GM23338 (cell line): ENCODE results near the gene SLC4A5. TPM values are rescaled to one million over a fixed set of nuclear protein-coding genes. Genes with fewer than 3 reads are reported as not detected.

Experiments
- ATAC-seq: fragments of 200-7000 bp; cut with Tn5 transposase; 3 replicates; pipeline ENCODE4 v1.9.1; 2020
- DNase-seq: peaks from one replicate; pipeline ENCODE4 v3.0.0-alpha.2; 2015; ENCODE audit warnings: low spot score
- H2AFZ ChIP-seq: fragments of 200-600 bp; sonication (generic); 2 replicates; pipeline ENCODE4 v1.8.0; 2016; ENCODE audit warnings: antibody characterized with exemption, mild to moderate bottlenecking, moderate library complexity
- H3F3A ChIP-seq: fragments of 200-600 bp; sonication (generic); replicated peaks from 2 replicates; pipeline ENCODE4 v1.8.0; 2017; ENCODE audit warnings: antibody characterized with exemption, mixed run types, low read depth
- H3K27ac ChIP-seq: fragments of 200-600 bp; sonication (generic); 2 replicates; pipeline ENCODE4 v1.6.1; 2016; ENCODE audit warnings: low read depth
- H3K27me3 ChIP-seq: fragments of 200-600 bp; sonication (generic); 2 replicates; pipeline ENCODE4 v1.8.0; 2016; ENCODE audit warnings: mild to moderate bottlenecking, mixed run types, moderate library complexity; ENCODE audit not compliant: insufficient read depth
- H3K36me3 ChIP-seq: fragments of 200-600 bp; sonication (generic); 2 replicates; pipeline ENCODE4 v1.8.0; 2016; ENCODE audit warnings: mild to moderate bottlenecking; ENCODE audit not compliant: insufficient read depth
- H3K4me1 ChIP-seq: fragments of 200-600 bp; sonication (generic); 2 replicates; pipeline ENCODE4 v1.8.0; 2016; ENCODE audit warnings: mild to moderate bottlenecking, moderate library complexity; ENCODE audit not compliant: insufficient read depth
- H3K4me2 ChIP-seq: fragments of 200-600 bp; sonication (generic); 2 replicates; pipeline ENCODE4 v1.7.1; 2017; ENCODE audit warnings: mixed run types
- H3K4me3 ChIP-seq: fragments of 200-600 bp; sonication (generic); 2 replicates; pipeline ENCODE4 v1.6.1; 2016; ENCODE audit warnings: mixed run types
- H3K79me2 ChIP-seq: fragments of 200-600 bp; sonication (generic); replicated peaks from 2 replicates; pipeline ENCODE4 v1.8.0; 2017; ENCODE audit warnings: mild to moderate bottlenecking; ENCODE audit not compliant: insufficient read depth
- H3K9me2 ChIP-seq: fragments of 200-600 bp; sonication (generic); 2 replicates; pipeline ENCODE4 v1.8.0; 2017; ENCODE audit not compliant: insufficient read depth
- H4K20me1 ChIP-seq: fragments of 200-600 bp; sonication (generic); replicated peaks from 2 replicates; pipeline ENCODE4 v1.8.0; 2017; ENCODE audit warnings: mild to moderate bottlenecking; ENCODE audit not compliant: insufficient read depth
- H3K27ac Mint-ChIP-seq: 2 replicates; pipeline ENCODE4 v1.8.0; 2020; ENCODE audit warnings: inconsistent platforms, mild to moderate bottlenecking, moderate library complexity, mixed read lengths
- H3K27me3 Mint-ChIP-seq: 3 replicates; pipeline ENCODE4 v1.8.0; 2022; ENCODE audit warnings: low read depth, mild to moderate bottlenecking, moderate library complexity, mixed read lengths, inconsistent platforms; ENCODE audit not compliant: insufficient read depth, poor library complexity
- H3K36me3 Mint-ChIP-seq: 3 replicates; pipeline ENCODE4 v1.8.0; 2021; ENCODE audit warnings: low read depth, mild to moderate bottlenecking, inconsistent platforms, moderate library complexity, mixed read lengths
- H3K4me1 Mint-ChIP-seq: 3 replicates; pipeline ENCODE4 v1.8.0; 2020; ENCODE audit warnings: mild to moderate bottlenecking, inconsistent platforms, mixed read lengths
- H3K4me3 Mint-ChIP-seq: 3 replicates; pipeline ENCODE4 v1.8.0; 2021; ENCODE audit warnings: moderate library complexity, mild to moderate bottlenecking, inconsistent platforms, mixed read lengths
- H3K9me3 Mint-ChIP-seq: 3 replicates; pipeline ENCODE4 v1.8.0; 2020; ENCODE audit warnings: moderate library complexity, mild to moderate bottlenecking, inconsistent platforms, mixed read lengths
- CREB1 ChIP-seq: fragments of 250-450 bp; sonication (Bioruptor Pico); IDR thresholded peaks from 2 replicates; pipeline ENCODE4 v1.5.0; 2020; ENCODE audit warnings: low read depth, mild to moderate bottlenecking, moderate library complexity
- POLR2AphosphoS5 ChIP-seq: IDR thresholded peaks from 2 replicates; pipeline ENCODE4 v1.6.1; 2016; ENCODE audit warnings: antibody characterized with exemption, low read depth
- ZNF331 ChIP-seq: fragments of 250-450 bp; sonication (Bioruptor Pico); IDR thresholded peaks from 2 replicates; pipeline ENCODE4 v1.5.0; 2020; ENCODE audit warnings: low read depth, mild to moderate bottlenecking, moderate library complexity
- polyA plus RNA-seq: library from polyadenylated mRNA; unstranded; fragments of >200 nt; fragmentation: Nextera tagmentation; extraction: Ambion mirVana; gene quantifications from 2 replicates; pipeline ENCODE4 v1.2.1, GENCODE V29; 2016
- total RNA-seq: library from RNA; depleted of rRNA; stranded (reverse); fragments of >200 nt; shearing (Covaris generic); gene quantifications from 2 replicates; pipeline ENCODE4 v1.2.3, GENCODE V29; 2014
- TF ChIP-seq, protein P1 (sequence below), 2 experiments: fragments of 200-600 bp in 1 of 2; sonication (generic) in 1 of 2; conservative IDR thresholded peaks; 2 replicates each; pipeline versions ENCODE4 v1.5.1 to v1.6.1; 2016 to 2017; ENCODE audit warnings: antibody characterized with exemption in 2 of 2, low read depth in 2 of 2, mild to moderate bottlenecking in 2 of 2, moderate library complexity in 1 of 2
- TF ChIP-seq, protein P2 (sequence below): IDR thresholded peaks from one replicate; pipeline ENCODE4 v1.6.1; 2018; ENCODE audit warnings: antibody characterized with exemption; ENCODE audit not compliant: unreplicated experiment
- TF ChIP-seq, protein P3 (sequence below): IDR thresholded peaks from 2 replicates; pipeline ENCODE4 v1.6.1; 2016; ENCODE audit warnings: antibody characterized with exemption

The SLC4A5 gene
- total and polyA plus RNA-seq, 2 experiments from 2014 or later = 0.24 to 0.70 TPM

DNA sequence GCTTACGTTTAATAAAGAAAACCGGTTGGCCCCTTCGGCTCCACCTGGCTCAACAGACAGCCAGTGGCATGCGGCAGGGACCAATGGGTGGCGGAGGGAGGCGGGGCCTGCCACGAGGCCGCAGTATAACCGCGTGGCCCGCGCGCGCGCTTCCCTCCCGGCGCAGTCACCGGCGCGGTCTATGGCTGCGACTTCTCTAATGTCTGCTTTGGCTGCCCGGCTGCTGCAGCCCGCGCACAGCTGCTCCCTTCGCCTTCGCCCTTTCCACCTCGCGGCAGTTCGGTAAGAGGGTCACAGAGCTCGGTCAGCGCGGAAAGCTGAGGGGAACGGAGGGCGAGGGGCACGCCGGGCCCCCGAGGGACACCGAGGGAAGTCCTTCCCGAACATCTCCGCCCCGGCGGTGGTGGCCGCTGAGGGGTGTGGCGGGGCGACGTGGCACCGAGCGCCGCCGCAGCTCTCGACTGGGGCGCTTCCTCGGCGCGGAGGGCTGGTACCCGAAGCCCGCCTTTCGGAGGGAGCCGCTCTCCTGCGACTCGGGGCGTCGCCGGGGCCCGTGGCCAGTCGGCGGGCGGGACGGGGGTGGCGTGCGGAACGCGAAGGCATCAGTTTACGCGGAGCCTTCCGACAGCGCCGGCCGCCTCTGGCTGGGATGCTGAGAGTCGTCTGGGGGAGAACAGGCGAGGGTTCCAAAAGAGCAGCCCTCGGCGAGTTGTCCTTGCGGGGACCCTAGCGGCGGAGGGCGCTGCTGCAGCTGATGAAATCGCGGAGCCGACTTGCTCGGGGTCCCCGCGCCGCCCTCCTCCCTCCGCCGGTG lies 144.5 kb downstream of the SLC4A5 start, which contains the start of gene MTHFD2:
MTHFD2 (plus strand) TSS at position 155 of the 814 bp plus-strand sequence; CDS start at position 182, 27 bp downstream.
- no peak within 1 kb of the TSS for H2AFZ ChIP-seq
- TF ChIP-seq, protein P1, sequence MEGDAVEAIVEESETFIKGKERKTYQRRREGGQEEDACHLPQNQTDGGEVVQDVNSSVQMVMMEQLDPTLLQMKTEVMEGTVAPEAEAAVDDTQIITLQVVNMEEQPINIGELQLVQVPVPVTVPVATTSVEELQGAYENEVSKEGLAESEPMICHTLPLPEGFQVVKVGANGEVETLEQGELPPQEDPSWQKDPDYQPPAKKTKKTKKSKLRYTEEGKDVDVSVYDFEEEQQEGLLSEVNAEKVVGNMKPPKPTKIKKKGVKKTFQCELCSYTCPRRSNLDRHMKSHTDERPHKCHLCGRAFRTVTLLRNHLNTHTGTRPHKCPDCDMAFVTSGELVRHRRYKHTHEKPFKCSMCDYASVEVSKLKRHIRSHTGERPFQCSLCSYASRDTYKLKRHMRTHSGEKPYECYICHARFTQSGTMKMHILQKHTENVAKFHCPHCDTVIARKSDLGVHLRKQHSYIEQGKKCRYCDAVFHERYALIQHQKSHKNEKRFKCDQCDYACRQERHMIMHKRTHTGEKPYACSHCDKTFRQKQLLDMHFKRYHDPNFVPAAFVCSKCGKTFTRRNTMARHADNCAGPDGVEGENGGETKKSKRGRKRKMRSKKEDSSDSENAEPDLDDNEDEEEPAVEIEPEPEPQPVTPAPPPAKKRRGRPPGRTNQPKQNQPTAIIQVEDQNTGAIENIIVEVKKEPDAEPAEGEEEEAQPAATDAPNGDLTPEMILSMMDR (conservative IDR thresholded peaks at IDR 0.05; ENCODE audit: low read depth in 2 of 2) = peak; percentile 53 to 70
- TF ChIP-seq POLR2AphosphoS5 (peak; percentile 99), ZNF331 (no peak), CREB1 (no peak)
- TF ChIP-seq, protein P2, sequence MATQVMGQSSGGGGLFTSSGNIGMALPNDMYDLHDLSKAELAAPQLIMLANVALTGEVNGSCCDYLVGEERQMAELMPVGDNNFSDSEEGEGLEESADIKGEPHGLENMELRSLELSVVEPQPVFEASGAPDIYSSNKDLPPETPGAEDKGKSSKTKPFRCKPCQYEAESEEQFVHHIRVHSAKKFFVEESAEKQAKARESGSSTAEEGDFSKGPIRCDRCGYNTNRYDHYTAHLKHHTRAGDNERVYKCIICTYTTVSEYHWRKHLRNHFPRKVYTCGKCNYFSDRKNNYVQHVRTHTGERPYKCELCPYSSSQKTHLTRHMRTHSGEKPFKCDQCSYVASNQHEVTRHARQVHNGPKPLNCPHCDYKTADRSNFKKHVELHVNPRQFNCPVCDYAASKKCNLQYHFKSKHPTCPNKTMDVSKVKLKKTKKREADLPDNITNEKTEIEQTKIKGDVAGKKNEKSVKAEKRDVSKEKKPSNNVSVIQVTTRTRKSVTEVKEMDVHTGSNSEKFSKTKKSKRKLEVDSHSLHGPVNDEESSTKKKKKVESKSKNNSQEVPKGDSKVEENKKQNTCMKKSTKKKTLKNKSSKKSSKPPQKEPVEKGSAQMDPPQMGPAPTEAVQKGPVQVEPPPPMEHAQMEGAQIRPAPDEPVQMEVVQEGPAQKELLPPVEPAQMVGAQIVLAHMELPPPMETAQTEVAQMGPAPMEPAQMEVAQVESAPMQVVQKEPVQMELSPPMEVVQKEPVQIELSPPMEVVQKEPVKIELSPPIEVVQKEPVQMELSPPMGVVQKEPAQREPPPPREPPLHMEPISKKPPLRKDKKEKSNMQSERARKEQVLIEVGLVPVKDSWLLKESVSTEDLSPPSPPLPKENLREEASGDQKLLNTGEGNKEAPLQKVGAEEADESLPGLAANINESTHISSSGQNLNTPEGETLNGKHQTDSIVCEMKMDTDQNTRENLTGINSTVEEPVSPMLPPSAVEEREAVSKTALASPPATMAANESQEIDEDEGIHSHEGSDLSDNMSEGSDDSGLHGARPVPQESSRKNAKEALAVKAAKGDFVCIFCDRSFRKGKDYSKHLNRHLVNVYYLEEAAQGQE = peak; percentile 11
- TF ChIP-seq, protein P3, sequence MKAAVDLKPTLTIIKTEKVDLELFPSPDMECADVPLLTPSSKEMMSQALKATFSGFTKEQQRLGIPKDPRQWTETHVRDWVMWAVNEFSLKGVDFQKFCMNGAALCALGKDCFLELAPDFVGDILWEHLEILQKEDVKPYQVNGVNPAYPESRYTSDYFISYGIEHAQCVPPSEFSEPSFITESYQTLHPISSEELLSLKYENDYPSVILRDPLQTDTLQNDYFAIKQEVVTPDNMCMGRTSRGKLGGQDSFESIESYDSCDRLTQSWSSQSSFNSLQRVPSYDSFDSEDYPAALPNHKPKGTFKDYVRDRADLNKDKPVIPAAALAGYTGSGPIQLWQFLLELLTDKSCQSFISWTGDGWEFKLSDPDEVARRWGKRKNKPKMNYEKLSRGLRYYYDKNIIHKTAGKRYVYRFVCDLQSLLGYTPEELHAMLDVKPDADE = peak; percentile 53
- peak; percentile 88 for ATAC-seq
- H3F3A ChIP-seq = no peaks in the 10 kb centered on the region
- H3K4me3 ChIP-seq = peak within 1 kb of the TSS; percentile 95
- Mint-ChIP-seq H3K27ac (peak within 1 kb of the TSS; percentile 100), H3K9me3 (peaks cover 8% of the 10 kb centered on the region; the same call in 2 of the 3 replicates), H3K27me3 (peaks cover 24% of the 10 kb centered on the region), H3K4me3 (peak within 1 kb of the TSS; percentile 99), H3K36me3 (peaks cover 49% of the 10 kb centered on the region), H3K4me1 (peaks cover 31% of the 10 kb centered on the region)
- peak within 1 kb of the TSS; percentile 98 for H3K27ac ChIP-seq
- no peaks in the 10 kb centered on the region for H3K9me2 ChIP-seq
- H4K20me1 ChIP-seq = peaks cover 45% of the 10 kb centered on the region
- H3K36me3 ChIP-seq = peaks cover 24% of the 10 kb centered on the region
- H3K4me1 ChIP-seq = peaks cover 35% of the 10 kb centered on the region
- H3K79me2 ChIP-seq = peaks cover 52% of the 10 kb centered on the region
- no peaks in the 10 kb centered on the region for H3K27me3 ChIP-seq
- peak; percentile 100 for DNase-seq
- H3K4me2 ChIP-seq = peak within 1 kb of the TSS; percentile 86

DNA sequence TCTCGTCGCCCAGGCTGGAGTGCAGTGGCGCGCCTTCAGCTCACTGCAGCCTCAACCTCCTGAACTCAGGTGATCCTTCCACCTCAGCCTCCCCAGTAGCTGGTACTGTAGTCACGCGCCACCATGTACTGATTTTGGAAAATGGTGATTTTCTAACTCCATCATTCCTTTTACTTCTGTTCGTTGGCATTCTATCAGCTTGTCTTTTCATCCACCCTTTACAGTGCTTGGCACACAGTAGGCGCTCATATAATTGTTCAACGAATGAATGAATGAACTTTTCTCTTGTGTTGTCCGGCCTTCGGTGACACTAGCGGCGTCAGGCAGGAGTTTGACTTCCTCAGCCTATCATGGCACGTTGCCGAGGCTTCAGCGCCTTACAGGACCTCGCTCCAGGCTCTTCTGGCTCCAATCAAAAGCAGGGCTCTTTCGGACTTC lies 145.2 kb downstream of the SLC4A5 start:
- H3K27ac Mint-ChIP-seq = peak overlapping the region; percentile 100
- Histone ChIP-seq H3K36me3 (peaks cover 18% of the 10 kb centered on the region), H3K9me2 (no peaks in the 10 kb centered on the region), H3K4me3 (peak overlapping the region; percentile 37; the same call in 1 of the 2 replicates), H3K27me3 (no peaks in the 10 kb centered on the region), H3K4me1 (peaks cover 28% of the 10 kb centered on the region), H3K27ac (no peak overlapping the region; the same call in 1 of the 2 replicates), H3F3A (no peaks in the 10 kb centered on the region), H2AFZ (no peak overlapping the region), H3K4me2 (peak overlapping the region; percentile 40; the same call in 1 of the 2 replicates), H3K79me2 (peaks cover 46% of the 10 kb centered on the region), H4K20me1 (peaks cover 39% of the 10 kb centered on the region)
- H3K9me3 Mint-ChIP-seq = peaks cover 8% of the 10 kb centered on the region; the same call in 2 of the 3 replicates
- TF ChIP-seq POLR2AphosphoS5 (no peak), CREB1 (peak; percentile 84)
- ATAC-seq (no peak), DNase-seq (no peak)
- H3K27me3 Mint-ChIP-seq = peaks cover 24% of the 10 kb centered on the region
- H3K4me1 Mint-ChIP-seq = peaks cover 24% of the 10 kb centered on the region
- H3K36me3 Mint-ChIP-seq = peaks cover 43% of the 10 kb centered on the region
- H3K4me3 Mint-ChIP-seq = peak overlapping the region; percentile 99
